Natural killer cell (primary cell): ENCODE data around the gene ARL4A. TPM values are rescaled to one million over a fixed set of nuclear protein-coding genes. Genes with fewer than 3 reads are reported as not detected.

ENCODE experiments used
- ATAC-seq, 3 donors: fragments of 150-1000 bp in 2 of 3; fragments of 200-7000 bp in 1 of 3; cut with Tn5 transposase; 1 replicate in 1 of 3; 2 replicates in 2 of 3; pipeline ENCODE4 v1.10.0; 2021; ENCODE audit warnings: mild to moderate bottlenecking in 2 of 3, moderate library complexity in 2 of 3
- DNase-seq, 2 donors: peaks; one replicate each; pipeline versions ENCODE4 v3.0.0 to v3.0.0-alpha.2; 2013 to 2021; ENCODE audit warnings: mixed read lengths in 1 of 2
- H3K27ac ChIP-seq: one replicate; pipeline ENCODE4 v1.5.1; 2013; ENCODE audit warnings: mild to moderate bottlenecking, low read length
- H3K27me3 ChIP-seq: one replicate; pipeline ENCODE4 v1.6.1; 2013; ENCODE audit warnings: low read length; ENCODE audit not compliant: control insufficient read depth, insufficient read depth
- H3K36me3 ChIP-seq: one replicate; pipeline ENCODE4 v1.6.1; 2013; ENCODE audit warnings: low read length; ENCODE audit not compliant: control insufficient read depth, insufficient read depth
- H3K4me1 ChIP-seq: one replicate; pipeline ENCODE4 v1.6.1; 2013; ENCODE audit warnings: low read length; ENCODE audit not compliant: control insufficient read depth, insufficient read depth
- H3K4me3 ChIP-seq: one replicate; pipeline ENCODE4 v1.5.1; 2013; ENCODE audit warnings: low read length
- H3K9me3 ChIP-seq: one replicate; pipeline ENCODE4 v1.6.1; 2013; ENCODE audit warnings: low read length; ENCODE audit not compliant: control insufficient read depth, insufficient read depth
- H3K27ac Mint-ChIP-seq, 2 donors: one replicate each; pipeline ENCODE4 v1.8.0; 2022; ENCODE audit warnings: mild to moderate bottlenecking in 2 of 2, mixed read lengths in 2 of 2, moderate library complexity in 1 of 2
- H3K27me3 Mint-ChIP-seq, 2 donors: one replicate each; pipeline ENCODE4 v1.8.0; 2022; ENCODE audit warnings: low read depth in 2 of 2, mixed read lengths in 2 of 2
- H3K36me3 Mint-ChIP-seq: one replicate; pipeline ENCODE4 v1.8.0; 2022; ENCODE audit warnings: mixed read lengths
- H3K4me1 Mint-ChIP-seq, 2 donors: one replicate each; pipeline ENCODE4 v1.8.0; 2022; ENCODE audit warnings: mixed read lengths in 2 of 2
- H3K4me3 Mint-ChIP-seq: one replicate; pipeline ENCODE4 v1.8.0; 2022; ENCODE audit warnings: mild to moderate bottlenecking, moderate library complexity, mixed read lengths
- H3K9me3 Mint-ChIP-seq, 2 donors: one replicate each; pipeline ENCODE4 v1.8.0; 2022; ENCODE audit warnings: mixed read lengths in 2 of 2
- CTCF ChIP-seq: fragments of 200-600 bp; IDR thresholded peaks from one replicate; pipeline ENCODE4 v1.8.0; 2022; ENCODE audit warnings: antibody characterized with exemption
- WGBS: methylation state at CpG from one replicate; pipeline ENCODE4 v1.1.7; 2013; ENCODE audit warnings: missing lambda C conversion rate; ENCODE audit not compliant: insufficient coverage; 5-methylcytosine and 5-hydroxymethylcytosine counted together
- intact Hi-C: fragments of 100-400 bp; cut with micrococcal nuclease; formaldehyde crosslinking; loops from one replicate; pipeline ENCODE4 v1.14.2; 2022
- total RNA-seq, 4 donors: library from RNA; stranded (reverse); fragments of 120-200 nt in 1 of 4; gene quantifications; one replicate each; pipeline versions ENCODE4 v1.2.3 to v1.2.4, GENCODE V29; 2013 to 2022

The ARL4A gene
- total RNA-seq, 3 donors from 2014 or later (not counting 1 experiment from before 2014, with no cell fraction given), result 54.7 to 81.4 (median 55.5) TPM

GRCh38 chr7:12640299-12641096, 46.9 kb upstream of the ARL4A start:
- H3K27me3 ChIP-seq, result no peaks in the 10 kb centered on the region
- WGBS, result 96% methylated on average over 6 of the region's 7 CpGs
- no peaks in the 10 kb centered on the region for H3K9me3 Mint-ChIP-seq
- no peak overlapping the region for H3K27ac ChIP-seq
- no peak overlapping the region for H3K27ac Mint-ChIP-seq
- no peaks in the 10 kb centered on the region for H3K36me3 Mint-ChIP-seq
- H3K27me3 Mint-ChIP-seq, result peaks cover 0 to 1% of the 10 kb centered on the region in 2 donors
- intact Hi-C loops, result no loop called here
- no peaks in the 10 kb centered on the region for H3K36me3 ChIP-seq
- DNase-seq (no peak), ATAC-seq (no peak)
- H3K9me3 ChIP-seq, result no peaks in the 10 kb centered on the region
- no peak overlapping the region for H3K4me3 Mint-ChIP-seq
- H3K4me1 ChIP-seq, result no peaks in the 10 kb centered on the region
- H3K4me1 Mint-ChIP-seq, result peaks cover 11 to 13% of the 10 kb centered on the region in 2 donors
- no peak for TF ChIP-seq CTCF
- no peak overlapping the region for H3K4me3 ChIP-seq

- H3K36me3 Mint-ChIP-seq, result no peaks in the 10 kb centered on the region
- WGBS, result 80% methylated on average over 3 of the region's 3 CpGs
- no peak overlapping the region for H3K4me3 Mint-ChIP-seq
- Histone ChIP-seq H3K4me1 (no peaks in the 10 kb centered on the region), H3K27me3 (no peaks in the 10 kb centered on the region), H3K4me3 (no peak overlapping the region), H3K27ac (no peak overlapping the region), H3K9me3 (no peaks in the 10 kb centered on the region), H3K36me3 (no peaks in the 10 kb centered on the region)
- TF ChIP-seq CTCF, result no peak
- ATAC-seq, result no peak
- DNase-seq, result no peak
- H3K27me3 Mint-ChIP-seq, result peaks cover 0 to 3% of the 10 kb centered on the region in 2 donors
- H3K4me1 Mint-ChIP-seq, result peaks cover 5 to 7% of the 10 kb centered on the region in 2 donors
- no peaks in the 10 kb centered on the region for H3K9me3 Mint-ChIP-seq
- intact Hi-C loops, result no loop called here
- no peak overlapping the region for H3K27ac Mint-ChIP-seq
Observed at GRCh38 chr7:12641196-12641595, 46.2 kb upstream of the ARL4A start.

GRCh38 chr7:12642508-12642907, 44.9 kb upstream of the ARL4A start:
- Mint-ChIP-seq H3K4me3 (no peak overlapping the region), H3K9me3 (no peaks in the 10 kb centered on the region), H3K27me3 (peaks cover 0 to 3% of the 10 kb centered on the region in 2 donors), H3K27ac (no peak overlapping the region), H3K4me1 (peaks cover 4 to 5% of the 10 kb centered on the region in 2 donors), H3K36me3 (no peaks in the 10 kb centered on the region)
- 89% methylated on average over 5 of the region's 5 CpGs for WGBS
- DNase-seq (no peak), ATAC-seq (no peak)
- Histone ChIP-seq H3K36me3 (no peaks in the 10 kb centered on the region), H3K4me3 (no peak overlapping the region), H3K27me3 (no peaks in the 10 kb centered on the region), H3K27ac (no peak overlapping the region), H3K4me1 (no peaks in the 10 kb centered on the region), H3K9me3 (no peaks in the 10 kb centered on the region)
- TF ChIP-seq CTCF, result no peak
- intact Hi-C loops, result no loop called here
